Esophagus mucosa (tissue), 1 donor: Measurements from ENCODE around the gene BCHE. TPM values are rescaled to one million over a fixed set of nuclear protein-coding genes. Genes with fewer than 3 reads are reported as not detected.

Source experiments
- ATAC-seq: fragments of 200-7000 bp; cut with Tn5 transposase; one replicate; pipeline ENCODE4 v1.9.1; 2020
- total RNA-seq: library from RNA; stranded (reverse); gene quantifications from one replicate; pipeline ENCODE4 v1.2.4, GENCODE V29; 2023
- donor health status: DM: yes; HTN: yes; CAD: no.

Gene BCHE
- total RNA-seq, 1 donor from 2014 or later, result 0.28 TPM

- ATAC-seq, result no peak
Measured at GRCh38 chr3:165748094-165748493, 89.1 kb downstream of the BCHE start.

GRCh38 chr3:165746874-165747273 is 90.3 kb downstream of the BCHE start:
- no peak for ATAC-seq

- ATAC-seq, result no peak
Measured at GRCh38 chr3:165744025-165744424, 93.2 kb downstream of the BCHE start.

- no peak for ATAC-seq
Measured at GRCh38 chr3:165742351-165742750, 94.9 kb downstream of the BCHE start.

GRCh38 chr3:165729756-165730155 is 107.5 kb downstream of the BCHE start:
- ATAC-seq, result no peak

- ATAC-seq, result no peak
Measured at GRCh38 chr3:165728924-165729323, 108.3 kb downstream of the BCHE start.

GRCh38 chr3:165725296-165725695 is 111.9 kb downstream of the BCHE start:
- ATAC-seq, result no peak
